Duodenal mucosa (tissue), 2 donors: Measurements from ENCODE around the gene SCAF8.
A peak's percentile ranks its signal among the peaks of the same experiment; 100 is the strongest.

Experiments used
- H3K27ac ChIP-seq: one replicate; pipeline ENCODE4 v1.7.0; 2013; ENCODE audit warnings: low read depth, low read length
- H3K27me3 ChIP-seq, 2 donors: one replicate each; pipeline ENCODE4 v1.7.0; 2013; ENCODE audit warnings: low read length in 2 of 2, control low read depth in 1 of 2; ENCODE audit not compliant: insufficient read depth in 2 of 2, control insufficient read depth in 1 of 2
- H3K36me3 ChIP-seq, 2 donors: one replicate each; pipeline ENCODE4 v1.7.0; 2013; ENCODE audit warnings: low read length in 2 of 2, control low read depth in 1 of 2; ENCODE audit not compliant: insufficient read depth in 2 of 2, control insufficient read depth in 1 of 2
- H3K4me1 ChIP-seq, 2 donors: one replicate each; pipeline ENCODE4 v1.7.0; 2013; ENCODE audit warnings: low read length in 2 of 2, control low read depth in 1 of 2; ENCODE audit not compliant: insufficient read depth in 2 of 2, control insufficient read depth in 1 of 2
- H3K4me3 ChIP-seq, 2 donors: one replicate each; pipeline ENCODE4 v1.7.0; 2013; ENCODE audit warnings: low read length in 2 of 2, low read depth in 1 of 2
- H3K9ac ChIP-seq, 2 donors: one replicate each; pipeline ENCODE4 v1.7.0; 2013; ENCODE audit warnings: low read length in 2 of 2, low read depth in 1 of 2
- H3K9me3 ChIP-seq, 2 donors: one replicate each; pipeline ENCODE4 v1.7.0; 2013; ENCODE audit warnings: low read length in 2 of 2, control low read depth in 1 of 2; ENCODE audit not compliant: control insufficient read depth in 1 of 2

The SCAF8 gene, protein sequence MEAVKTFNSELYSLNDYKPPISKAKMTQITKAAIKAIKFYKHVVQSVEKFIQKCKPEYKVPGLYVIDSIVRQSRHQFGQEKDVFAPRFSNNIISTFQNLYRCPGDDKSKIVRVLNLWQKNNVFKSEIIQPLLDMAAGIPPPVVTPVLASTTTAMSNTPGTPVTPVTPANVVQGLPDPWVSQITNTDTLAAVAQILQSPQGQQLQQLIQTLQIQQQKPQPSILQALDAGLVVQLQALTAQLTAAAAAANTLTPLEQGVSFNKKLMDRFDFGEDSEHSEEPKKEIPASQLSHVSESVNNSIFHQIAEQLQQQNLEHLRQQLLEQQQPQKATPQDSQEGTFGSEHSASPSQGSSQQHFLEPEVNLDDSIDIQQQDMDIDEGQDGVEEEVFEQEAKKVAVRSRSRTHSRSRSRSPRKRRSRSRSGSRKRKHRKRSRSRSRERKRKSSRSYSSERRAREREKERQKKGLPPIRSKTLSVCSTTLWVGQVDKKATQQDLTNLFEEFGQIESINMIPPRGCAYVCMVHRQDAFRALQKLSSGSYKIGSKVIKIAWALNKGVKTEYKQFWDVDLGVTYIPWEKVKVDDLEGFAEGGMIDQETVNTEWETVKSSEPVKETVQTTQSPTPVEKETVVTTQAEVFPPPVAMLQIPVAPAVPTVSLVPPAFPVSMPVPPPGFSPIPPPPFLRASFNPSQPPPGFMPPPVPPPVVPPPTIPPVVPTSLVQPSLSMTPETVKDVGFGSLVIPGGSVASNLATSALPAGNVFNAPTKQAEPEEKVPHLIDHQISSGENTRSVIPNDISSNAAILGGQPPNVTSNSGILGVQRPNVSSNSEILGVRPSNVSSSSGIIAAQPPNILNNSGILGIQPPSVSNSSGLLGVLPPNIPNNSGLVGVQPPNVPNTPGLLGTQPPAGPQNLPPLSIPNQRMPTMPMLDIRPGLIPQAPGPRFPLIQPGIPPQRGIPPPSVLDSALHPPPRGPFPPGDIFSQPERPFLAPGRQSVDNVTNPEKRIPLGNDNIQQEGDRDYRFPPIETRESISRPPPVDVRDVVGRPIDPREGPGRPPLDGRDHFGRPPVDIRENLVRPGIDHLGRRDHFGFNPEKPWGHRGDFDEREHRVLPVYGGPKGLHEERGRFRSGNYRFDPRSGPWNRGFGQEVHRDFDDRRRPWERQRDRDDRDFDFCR (N-terminal part only)

DNA sequence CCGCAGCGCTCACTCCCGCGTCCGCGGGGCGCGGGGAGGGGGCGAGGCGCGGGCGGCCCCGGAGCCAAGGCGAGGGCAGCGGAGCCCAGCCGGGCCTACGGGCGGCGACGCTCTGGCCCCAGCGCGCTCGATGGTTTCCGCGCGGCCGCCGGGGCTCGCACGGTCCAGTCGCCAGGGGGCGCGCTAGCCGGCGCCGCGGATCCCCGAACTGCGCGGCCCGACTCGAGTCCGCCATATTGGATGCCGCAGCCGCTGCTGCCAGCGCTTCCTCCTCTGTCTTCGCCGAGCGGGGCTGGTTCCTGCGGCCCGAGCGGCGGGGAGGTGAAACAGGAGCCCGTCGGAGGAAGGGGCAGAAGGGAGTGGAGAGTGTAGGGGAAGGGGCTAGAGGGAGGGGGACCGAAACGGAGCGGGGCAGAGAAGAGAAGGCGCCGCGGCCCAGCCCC is at the start of gene SCAF8:
TSS of gene SCAF8 (plus strand) at position 234 of the 443 bp plus-strand sequence. CDS start 485 bp downstream, outside the sequence.
- H3K27me3 ChIP-seq, result no peaks in the 10 kb centered on the region
- H3K9ac ChIP-seq, result peak within 1 kb of the TSS; percentile 82 to 84
- no peaks in the 10 kb centered on the region for H3K36me3 ChIP-seq
- H3K9me3 ChIP-seq, result no peaks in the 10 kb centered on the region
- peak within 1 kb of the TSS; percentile 81 to 93 for H3K4me3 ChIP-seq
- peak within 1 kb of the TSS; percentile 98 for H3K27ac ChIP-seq
- peaks cover 23 to 30% of the 10 kb centered on the region in 2 donors for H3K4me1 ChIP-seq

DNA sequence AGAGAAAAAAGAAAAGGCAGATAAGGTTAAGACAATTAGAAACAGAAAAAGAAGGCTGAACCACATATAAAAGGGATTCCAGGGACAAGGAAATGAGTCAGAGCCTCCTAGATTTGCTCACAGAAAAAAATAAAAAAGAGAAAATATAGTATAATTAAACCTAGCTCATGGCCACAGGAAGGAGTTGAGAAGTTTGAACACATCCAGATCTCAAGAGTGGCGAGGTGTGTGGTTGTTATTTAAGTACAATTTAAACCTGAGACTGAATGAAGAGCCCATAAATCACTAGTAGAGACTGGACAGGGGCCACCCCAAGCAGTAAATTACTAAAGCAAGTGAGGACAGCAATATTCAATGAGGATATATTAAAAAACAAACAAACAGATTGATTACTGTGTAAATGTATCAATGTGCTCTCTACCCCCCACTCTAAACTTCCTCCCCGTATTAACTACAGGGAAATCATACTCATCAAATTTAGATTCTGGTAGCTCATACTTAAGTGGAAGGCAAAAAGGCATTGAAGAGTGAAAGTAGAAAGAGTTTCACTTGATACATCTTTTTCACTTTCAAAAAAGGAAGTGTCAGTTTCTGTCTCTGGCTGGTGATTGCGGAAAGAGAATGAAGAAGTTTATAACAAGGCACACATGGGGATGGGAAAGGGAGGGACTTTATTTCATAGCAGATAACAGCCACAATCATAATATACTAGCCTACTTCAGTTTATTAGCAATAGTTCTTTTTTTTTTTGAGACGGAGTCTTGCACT is 49.3 kb upstream of the SCAF8 start:
- Histone ChIP-seq H3K4me1 (peaks cover 0 to 4% of the 10 kb centered on the region in 2 donors), H3K9me3 (no peaks in the 10 kb centered on the region), H3K27me3 (no peaks in the 10 kb centered on the region), H3K4me3 (no peak overlapping the region), H3K27ac (no peak overlapping the region), H3K9ac (no peak overlapping the region), H3K36me3 (no peaks in the 10 kb centered on the region)

DNA sequence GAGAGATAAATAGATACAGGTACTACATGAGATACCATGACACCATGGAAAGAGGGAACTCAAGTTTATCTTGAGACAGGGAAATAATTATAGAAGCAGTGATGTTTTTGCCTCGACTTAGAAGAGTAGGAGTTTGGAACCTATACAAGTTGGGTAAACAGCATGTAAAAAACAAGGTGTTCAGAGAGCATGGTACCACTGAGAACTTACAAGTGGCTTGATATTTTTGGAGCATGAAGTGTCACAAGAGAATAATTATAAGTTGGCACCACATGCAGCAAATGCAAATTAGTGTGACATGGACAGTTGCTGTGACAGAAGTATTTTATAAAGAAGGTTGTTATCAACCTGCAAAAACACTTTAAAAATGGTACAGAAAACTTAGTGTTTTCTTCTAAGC is 47.1 kb upstream of the SCAF8 start:
- Histone ChIP-seq H3K27ac (no peak overlapping the region), H3K4me3 (no peak overlapping the region), H3K36me3 (no peaks in the 10 kb centered on the region), H3K9me3 (no peaks in the 10 kb centered on the region), H3K4me1 (peaks cover 0 to 4% of the 10 kb centered on the region in 2 donors), H3K9ac (no peak overlapping the region), H3K27me3 (no peaks in the 10 kb centered on the region)

DNA sequence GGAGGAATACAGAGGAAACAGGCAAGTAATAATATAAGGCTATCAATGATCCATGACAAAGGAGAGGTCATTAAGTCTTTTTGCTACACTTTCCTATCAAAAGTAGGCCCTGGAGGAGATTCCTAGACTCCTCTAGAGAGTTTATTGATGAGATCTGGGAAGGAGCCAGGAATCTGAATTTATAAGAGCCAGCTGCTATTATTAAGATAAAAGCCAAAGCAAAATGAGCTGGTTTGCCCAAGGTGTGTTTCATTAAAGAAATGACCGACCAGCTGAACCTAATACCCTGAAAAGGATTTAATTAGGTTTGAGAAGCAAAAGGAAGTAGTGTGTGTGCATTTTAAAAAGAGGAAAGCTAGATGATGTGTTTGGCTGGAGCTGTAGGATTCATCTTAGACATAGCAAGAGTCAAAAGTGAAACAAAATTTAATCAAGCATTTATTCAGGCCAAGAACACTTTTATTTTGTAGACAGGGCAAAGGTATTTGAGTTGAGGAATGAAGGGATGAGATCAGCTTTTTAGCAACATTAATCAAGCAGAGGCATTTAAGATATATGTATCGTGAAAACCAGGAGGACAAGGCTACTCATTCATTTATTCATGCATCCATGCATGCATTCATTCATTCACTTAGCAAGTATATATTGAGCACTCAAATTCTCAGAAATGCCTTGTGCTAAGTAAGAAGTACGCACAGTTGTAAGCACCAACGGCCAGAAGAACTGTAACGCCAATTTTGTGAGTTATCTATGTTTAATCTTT is 43.5 kb upstream of the SCAF8 start:
- H3K27me3 ChIP-seq, result no peaks in the 10 kb centered on the region
- H3K36me3 ChIP-seq, result no peaks in the 10 kb centered on the region
- no peak overlapping the region for H3K9ac ChIP-seq
- no peak overlapping the region for H3K27ac ChIP-seq
- H3K4me1 ChIP-seq, result no peaks in the 10 kb centered on the region
- H3K9me3 ChIP-seq, result no peaks in the 10 kb centered on the region
- no peak overlapping the region for H3K4me3 ChIP-seq

DNA sequence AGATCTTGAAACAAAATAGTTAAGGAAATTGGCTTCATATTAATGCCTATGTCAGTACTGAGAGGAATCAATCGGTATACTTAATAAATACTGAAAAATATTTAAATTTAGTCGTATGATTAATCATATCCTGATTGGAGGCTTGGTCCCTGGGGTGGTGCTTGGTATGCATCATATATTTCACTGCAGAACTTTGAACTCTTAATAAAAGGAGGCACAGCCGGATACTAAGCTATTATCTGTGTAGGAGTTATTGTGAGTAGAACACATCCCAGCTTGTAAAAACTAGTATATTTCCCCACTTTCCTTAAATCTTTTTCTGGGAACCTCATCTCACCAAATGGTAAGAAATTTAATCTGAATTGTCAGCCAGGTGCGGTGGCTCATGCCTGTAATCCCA is 42.4 kb upstream of the SCAF8 start:
- H3K9ac ChIP-seq, result no peak overlapping the region
- no peaks in the 10 kb centered on the region for H3K36me3 ChIP-seq
- no peak overlapping the region for H3K4me3 ChIP-seq
- H3K27me3 ChIP-seq, result no peaks in the 10 kb centered on the region
- H3K4me1 ChIP-seq, result no peaks in the 10 kb centered on the region
- no peak overlapping the region for H3K27ac ChIP-seq
- H3K9me3 ChIP-seq, result no peaks in the 10 kb centered on the region

DNA sequence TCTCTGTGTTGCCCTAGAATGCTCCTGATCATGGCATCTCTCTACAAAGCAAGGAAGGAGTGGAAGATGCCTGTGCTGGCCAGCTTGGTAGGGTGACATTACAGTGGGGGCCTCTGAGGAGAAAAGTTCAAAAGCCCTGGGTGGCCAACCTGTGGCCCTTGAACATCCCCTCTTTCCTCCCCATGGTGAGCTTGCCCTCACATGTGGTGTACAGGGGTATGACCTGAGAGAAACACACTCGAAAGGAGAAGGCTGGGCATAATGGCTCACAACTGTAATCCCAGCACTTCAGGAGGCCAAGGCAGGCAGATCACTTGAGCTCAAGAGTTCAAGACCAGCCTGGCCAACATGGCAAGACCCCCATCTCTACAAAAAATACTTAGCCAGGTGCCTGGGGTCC is 36.6 kb upstream of the SCAF8 start:
- Histone ChIP-seq H3K9ac (no peak overlapping the region), H3K27me3 (no peaks in the 10 kb centered on the region), H3K9me3 (no peaks in the 10 kb centered on the region), H3K27ac (no peak overlapping the region), H3K4me1 (no peaks in the 10 kb centered on the region), H3K36me3 (no peaks in the 10 kb centered on the region), H3K4me3 (no peak overlapping the region)

DNA sequence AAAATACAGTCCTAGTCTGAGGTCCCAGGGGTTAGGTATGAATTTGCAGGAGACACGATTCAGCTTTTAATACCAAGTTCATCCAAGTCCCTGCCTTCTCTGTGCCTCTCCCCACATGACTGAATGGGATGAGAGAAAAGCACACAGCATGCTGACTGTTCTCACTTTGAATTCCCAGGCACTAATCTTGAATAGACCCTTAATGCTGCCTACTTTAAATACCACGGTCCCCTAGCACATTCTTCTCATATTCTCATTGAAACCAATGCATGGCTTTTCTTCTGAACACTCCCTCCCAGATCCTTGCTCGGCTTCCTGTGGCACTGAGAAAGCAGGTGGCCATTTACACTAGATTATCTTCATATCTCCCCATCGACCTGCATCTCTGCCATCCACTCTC is 30.1 kb upstream of the SCAF8 start:
- Histone ChIP-seq H3K36me3 (no peaks in the 10 kb centered on the region), H3K4me1 (no peaks in the 10 kb centered on the region), H3K27ac (no peak overlapping the region), H3K4me3 (no peak overlapping the region), H3K27me3 (no peaks in the 10 kb centered on the region), H3K9ac (no peak overlapping the region), H3K9me3 (no peaks in the 10 kb centered on the region)

DNA sequence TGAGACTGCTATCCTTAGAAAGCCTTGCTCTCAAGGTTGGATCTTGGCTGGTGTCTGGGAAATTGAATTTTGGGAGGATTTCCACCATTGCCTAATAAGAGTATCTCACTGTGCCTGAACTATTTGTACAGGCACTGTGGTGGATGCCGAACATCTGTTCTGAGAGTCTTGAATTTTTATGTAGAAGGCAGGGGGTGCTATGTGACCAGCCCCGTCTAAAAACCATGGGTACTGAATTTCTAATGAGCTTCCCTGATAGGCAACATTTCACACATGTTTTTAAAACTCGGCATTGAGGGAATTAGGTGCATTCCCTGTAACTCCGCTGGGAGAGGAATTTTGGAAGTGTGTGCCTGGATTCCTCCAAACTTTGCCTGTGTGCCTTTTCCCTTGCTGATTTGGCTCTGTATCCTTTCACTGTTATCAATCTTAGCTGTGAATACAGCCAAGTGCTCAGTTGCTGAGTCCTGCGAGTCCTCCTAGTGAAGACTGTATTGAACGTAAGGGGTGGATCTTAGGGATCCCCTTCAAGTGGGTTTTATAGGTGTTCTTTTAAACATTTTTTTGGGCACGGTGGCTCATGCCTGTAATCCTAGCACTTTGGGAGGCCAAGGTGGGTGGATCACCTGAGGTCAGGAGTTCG is 27.6 kb upstream of the SCAF8 start:
- H3K27ac ChIP-seq, result no peak overlapping the region
- H3K4me1 ChIP-seq, result no peaks in the 10 kb centered on the region

DNA sequence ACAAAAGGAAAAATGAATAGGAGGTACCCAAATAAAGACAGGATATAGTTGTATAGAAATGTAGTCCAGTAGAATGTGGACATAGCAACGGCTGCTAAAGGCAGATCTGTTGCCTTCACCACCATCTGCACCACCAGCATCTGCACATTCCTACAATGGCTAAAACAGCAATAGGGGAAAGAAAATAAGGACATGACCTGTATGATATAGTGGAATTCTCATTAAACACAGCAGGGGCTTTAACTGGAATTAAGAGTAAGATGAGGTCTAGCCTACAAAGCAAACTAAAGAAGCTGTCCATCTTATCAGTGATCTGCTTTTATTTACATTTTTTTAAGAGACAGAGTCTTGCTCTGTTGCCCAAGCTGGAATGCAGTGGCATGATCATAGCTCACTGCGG is 26.8 kb upstream of the SCAF8 start:
- H3K9me3 ChIP-seq, result no peaks in the 10 kb centered on the region
- no peak overlapping the region for H3K9ac ChIP-seq
- no peak overlapping the region for H3K27ac ChIP-seq
- H3K4me1 ChIP-seq, result no peaks in the 10 kb centered on the region
- H3K4me3 ChIP-seq, result no peak overlapping the region
- H3K36me3 ChIP-seq, result no peaks in the 10 kb centered on the region
- no peaks in the 10 kb centered on the region for H3K27me3 ChIP-seq

More for the DNA sequence above, 27.6 kb upstream of the SCAF8 start:
- H3K9me3 ChIP-seq, result no peaks in the 10 kb centered on the region
- H3K9ac ChIP-seq, result no peak overlapping the region
- no peaks in the 10 kb centered on the region for H3K27me3 ChIP-seq
- H3K4me3 ChIP-seq, result no peak overlapping the region
- no peaks in the 10 kb centered on the region for H3K36me3 ChIP-seq
